GM12801 (cell line): ENCODE results near the gene ATG14.

Experiments used
- CTCF ChIP-seq: IDR thresholded peaks from one replicate; pipeline ENCODE4 v1.5.1; 2011; ENCODE audit warnings: control low read depth; ENCODE audit not compliant: insufficient read length; ENCODE audit errors: extremely low read depth

Gene ATG14

GRCh38 chr14:55336162-55336561 is 75.5 kb downstream of the ATG14 start:
- no peak for TF ChIP-seq CTCF

GRCh38 chr14:55333711-55334485 is 77.7 kb downstream of the ATG14 start:
- no peak for TF ChIP-seq CTCF

- no peak for TF ChIP-seq CTCF
These were observed 78.7 kb downstream of the ATG14 start for GRCh38 chr14:55332654-55333570.

GRCh38 chr14:55329999-55330710 is 81.5 kb downstream of the ATG14 start:
- no peak for TF ChIP-seq CTCF

GRCh38 chr14:55328317-55328716 is 83.3 kb downstream of the ATG14 start:
- no peak for TF ChIP-seq CTCF

GRCh38 chr14:55327179-55327578 is 84.5 kb downstream of the ATG14 start:
- TF ChIP-seq CTCF, result no peak

- no peak for TF ChIP-seq CTCF
These were observed 86.8 kb downstream of the ATG14 start for GRCh38 chr14:55324812-55325211.
